ENCODE measurements around the gene CHPT1.

DNA sequence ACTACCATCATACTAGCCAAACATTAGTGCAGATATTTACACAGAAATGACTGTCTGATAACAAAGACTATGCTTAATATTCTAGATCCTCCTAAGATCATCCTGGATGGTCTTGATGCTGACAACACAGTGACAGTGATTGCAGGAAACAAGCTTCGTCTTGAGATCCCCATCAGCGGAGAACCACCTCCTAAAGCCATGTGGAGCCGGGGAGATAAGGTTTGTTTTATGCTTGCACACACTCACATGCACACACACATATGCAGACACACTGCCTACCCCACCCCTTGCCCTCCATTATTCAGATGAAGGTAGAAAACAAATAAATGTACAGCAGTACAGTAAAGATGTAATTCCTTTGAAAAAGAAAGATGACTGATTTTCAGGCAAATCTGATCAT, 44.4 kb upstream of the CHPT1 start:
- TF ChIP-seq, protein P1, sequence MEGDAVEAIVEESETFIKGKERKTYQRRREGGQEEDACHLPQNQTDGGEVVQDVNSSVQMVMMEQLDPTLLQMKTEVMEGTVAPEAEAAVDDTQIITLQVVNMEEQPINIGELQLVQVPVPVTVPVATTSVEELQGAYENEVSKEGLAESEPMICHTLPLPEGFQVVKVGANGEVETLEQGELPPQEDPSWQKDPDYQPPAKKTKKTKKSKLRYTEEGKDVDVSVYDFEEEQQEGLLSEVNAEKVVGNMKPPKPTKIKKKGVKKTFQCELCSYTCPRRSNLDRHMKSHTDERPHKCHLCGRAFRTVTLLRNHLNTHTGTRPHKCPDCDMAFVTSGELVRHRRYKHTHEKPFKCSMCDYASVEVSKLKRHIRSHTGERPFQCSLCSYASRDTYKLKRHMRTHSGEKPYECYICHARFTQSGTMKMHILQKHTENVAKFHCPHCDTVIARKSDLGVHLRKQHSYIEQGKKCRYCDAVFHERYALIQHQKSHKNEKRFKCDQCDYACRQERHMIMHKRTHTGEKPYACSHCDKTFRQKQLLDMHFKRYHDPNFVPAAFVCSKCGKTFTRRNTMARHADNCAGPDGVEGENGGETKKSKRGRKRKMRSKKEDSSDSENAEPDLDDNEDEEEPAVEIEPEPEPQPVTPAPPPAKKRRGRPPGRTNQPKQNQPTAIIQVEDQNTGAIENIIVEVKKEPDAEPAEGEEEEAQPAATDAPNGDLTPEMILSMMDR (IDR thresholded peaks at IDR 0.05) = no peak
- no peak for TF ChIP-seq POLR2A (IDR thresholded peaks at IDR 0.05)
